PC-3 (cell line): ENCODE measurements around the gene DAO. TPM values are rescaled to one million over a fixed set of nuclear protein-coding genes. Genes with fewer than 3 reads are reported as not detected.

Experiments
- microRNA-seq: library from miRNA; unstranded; fragments of <30 nt; microRNA quantifications from one replicate; pipeline ENCODE4 v1.1.0, GENCODE V29; 2020; ENCODE audit not compliant: unreplicated experiment
- total RNA-seq: library from RNA; depleted of rRNA; stranded (reverse); fragments of >200 nt; gene quantifications from 2 replicates; pipeline ENCODE4 v1.2.3, GENCODE V29; 2014; rRNA removed

Gene DAO
- total RNA-seq, 1 experiment from 2014 or later = not detected

Small RNA genes lying within 50 kb of the gene (microRNA-seq; reads per million reads assigned to microRNA genes)
- not detected for gene MIR619

Other genes with a start within 250 kb of the DAO start
- gene SELPLG, start 246.2 kb upstream of the DAO start, total RNA-seq = 0.63 and 0.73 TPM in 2 replicates
- gene CORO1C, start 148.6 kb upstream of the DAO start, total RNA-seq = 159 and 179 TPM in 2 replicates
- gene SSH1, start 22.5 kb upstream of the DAO start, total RNA-seq = 17.2 and 24.2 TPM in 2 replicates
- not detected in 2 replicates for gene SVOP, start 141.0 kb downstream of the DAO start, total RNA-seq
- 8.5 and 13.6 TPM in 2 replicates for gene USP30, start 172.5 kb downstream of the DAO start, total RNA-seq
- 73.8 and 74.0 TPM in 2 replicates for gene ALKBH2, start 213.4 kb downstream of the DAO start, total RNA-seq
- gene UNG, start 217.5 kb downstream of the DAO start, total RNA-seq = 168 and 179 TPM in 2 replicates
- 21.7 and 22.6 TPM in 2 replicates for gene ACACB, start 236.5 kb downstream of the DAO start, total RNA-seq